ENCODE data around the gene PDCL2.

PDCL2 gene

GRCh38 chr4:55534306-55534705 lies 57.7 kb downstream of the PDCL2 start:
- no peak for DNase-seq

- DNase-seq, result no peak
These were observed 61.4 kb downstream of the PDCL2 start for GRCh38 chr4:55530691-55531090.

- no peak for DNase-seq
These were observed 61.9 kb downstream of the PDCL2 start for GRCh38 chr4:55530167-55530566.

- DNase-seq, result no peak
These were observed 63.6 kb downstream of the PDCL2 start for GRCh38 chr4:55528491-55528890.

GRCh38 chr4:55524844-55525571 lies 67.0 kb downstream of the PDCL2 start:
- no peak for DNase-seq

- DNase-seq, result no peak
These were observed 73.6 kb downstream of the PDCL2 start for GRCh38 chr4:55518442-55518841.

GRCh38 chr4:55517526-55518229 lies 74.4 kb downstream of the PDCL2 start:
- DNase-seq, result no peak

GRCh38 chr4:55512922-55513571 lies 79.0 kb downstream of the PDCL2 start:
- DNase-seq, result no peak

- no peak for DNase-seq
These were observed 80.0 kb downstream of the PDCL2 start for GRCh38 chr4:55512077-55512476.

- DNase-seq, result no peak
These were observed 81.4 kb downstream of the PDCL2 start for GRCh38 chr4:55510685-55511084.

GRCh38 chr4:55509266-55509665 lies 82.8 kb downstream of the PDCL2 start:
- DNase-seq, result no peak

GRCh38 chr4:55507612-55508011 lies 84.4 kb downstream of the PDCL2 start:
- no peak for DNase-seq

Measured in activated naive CD4-positive, alpha-beta T cell treated with Interleukin-2 at 50 U/mL for 16 hours (primary cell).